Inflammatory macrophage treated with lipopolysaccharide for 4 hours (primary cell): Measurements from ENCODE around the gene TUBB2B.

Source experiments
- DNase-seq: peaks from one replicate; pipeline ENCODE4 v3.0.0-alpha.2; 2020

TUBB2B gene

GRCh38 chr6:3227363-3228045, at the start of gene TUBB2B:
TUBB2B (minus strand) TSS chr6:3227653; CDS start chr6:3227543, 110 bp downstream.
- DNase-seq: no peak

- DNase-seq: no peak
These were observed 49.8 kb upstream of the TUBB2B start for GRCh38 chr6:3277251-3277650.

GRCh38 chr6:3276174-3277167, 49.0 kb upstream of the TUBB2B start:
- no peak for DNase-seq

- no peak for DNase-seq
These were observed 46.5 kb upstream of the TUBB2B start for GRCh38 chr6:3273707-3274521.

GRCh38 chr6:3272911-3273547, 45.6 kb upstream of the TUBB2B start:
- no peak for DNase-seq

GRCh38 chr6:3271756-3272155, 44.3 kb upstream of the TUBB2B start:
- no peak for DNase-seq

GRCh38 chr6:3270258-3270657, 42.8 kb upstream of the TUBB2B start:
- DNase-seq: no peak

GRCh38 chr6:3269281-3269975, 42.0 kb upstream of the TUBB2B start:
- no peak for DNase-seq

GRCh38 chr6:3268680-3269079, 41.2 kb upstream of the TUBB2B start:
- DNase-seq: no peak

GRCh38 chr6:3267162-3267561, 39.7 kb upstream of the TUBB2B start:
- DNase-seq: no peak

- no peak for DNase-seq
These were observed 38.7 kb upstream of the TUBB2B start for GRCh38 chr6:3266170-3266569.

- no peak for DNase-seq
These were observed 38.2 kb upstream of the TUBB2B start for GRCh38 chr6:3265671-3266070.

- no peak for DNase-seq
These were observed 36.9 kb upstream of the TUBB2B start for GRCh38 chr6:3264356-3264755.

- DNase-seq: no peak
These were observed 35.6 kb upstream of the TUBB2B start for GRCh38 chr6:3263096-3263495.

GRCh38 chr6:3261921-3262320, 34.5 kb upstream of the TUBB2B start:
- DNase-seq: no peak

GRCh38 chr6:3261518-3261820, 34.0 kb upstream of the TUBB2B start:
- DNase-seq: no peak

- DNase-seq: no peak
These were observed 33.5 kb upstream of the TUBB2B start for GRCh38 chr6:3260772-3261517.

GRCh38 chr6:3260296-3260695, 32.8 kb upstream of the TUBB2B start:
- DNase-seq: no peak

- DNase-seq: peak; percentile 42
These were observed 32.1 kb upstream of the TUBB2B start for GRCh38 chr6:3259491-3259958.

GRCh38 chr6:3258720-3259490, 31.5 kb upstream of the TUBB2B start, which contains the start of gene PSMG4:
PSMG4 (plus strand) TSS chr6:3258947; CDS start chr6:3259023, 76 bp downstream.
- DNase-seq: peak; percentile 90
